Measurements from ENCODE around the gene ORMDL2.
"Not testable (repeated sequence)": the region's sequence is repeated elsewhere in the genome, so short reads cannot be mapped to it uniquely, and the experiment has no call there.

Gene ORMDL2

DNA sequence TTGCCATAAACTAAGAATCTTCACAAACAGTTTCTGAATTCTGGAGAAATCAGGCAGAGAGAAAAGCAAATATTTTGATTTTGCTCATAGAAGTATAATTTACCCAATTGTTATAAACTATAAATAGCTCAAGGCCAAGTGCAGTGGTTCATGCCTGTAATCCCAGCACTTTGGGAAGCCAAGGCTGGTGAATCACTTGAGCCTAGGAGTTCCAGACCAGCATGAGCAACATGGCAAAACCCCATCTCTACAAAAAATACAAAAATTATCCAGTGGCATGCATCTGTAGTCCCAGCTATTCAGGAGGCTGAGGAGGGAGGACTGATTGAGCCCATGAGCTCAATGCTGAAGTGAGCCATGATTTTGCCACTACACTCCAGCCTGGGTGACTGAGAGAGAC is 44.4 kb downstream of the ORMDL2 start:
- Mint-ChIP-seq H3K36me3 (no peaks in the 10 kb centered on the region), H3K27ac (no peak overlapping the region), H3K4me3 (no peak overlapping the region), H3K4me1 (no peaks in the 10 kb centered on the region), H3K9me3 (peaks cover 4% of the 10 kb centered on the region)
- ATAC-seq: no peak
- no peak for DNase-seq (ENCODE audit: low spot score in 2 of 2)

DNA sequence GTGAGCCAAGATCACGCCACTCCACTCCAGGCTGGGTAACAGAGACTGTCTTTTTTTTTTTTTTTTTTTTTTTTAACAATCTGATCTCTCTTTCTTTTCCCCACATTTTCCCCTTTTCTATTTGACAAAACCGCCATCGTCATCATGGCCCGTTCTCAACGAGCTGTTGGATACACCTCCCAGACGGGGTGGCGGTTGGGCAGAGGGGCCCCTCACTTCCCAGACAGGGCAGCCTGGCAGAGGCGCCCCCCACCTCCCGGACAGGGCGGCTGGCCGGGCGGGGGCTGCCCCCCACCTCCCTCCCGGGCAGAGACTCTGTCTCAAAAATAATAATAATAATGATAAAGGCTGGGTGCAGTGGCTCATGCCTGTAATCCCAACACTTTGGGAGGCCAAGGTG is 45.1 kb downstream of the ORMDL2 start:
- H3K4me1 Mint-ChIP-seq; H3K36me3 Mint-ChIP-seq; H3K4me3 Mint-ChIP-seq; ATAC-seq; DNase-seq (ENCODE audit: low spot score in 2 of 2); H3K27ac Mint-ChIP-seq; H3K9me3 Mint-ChIP-seq: not testable (repeated sequence)

DNA sequence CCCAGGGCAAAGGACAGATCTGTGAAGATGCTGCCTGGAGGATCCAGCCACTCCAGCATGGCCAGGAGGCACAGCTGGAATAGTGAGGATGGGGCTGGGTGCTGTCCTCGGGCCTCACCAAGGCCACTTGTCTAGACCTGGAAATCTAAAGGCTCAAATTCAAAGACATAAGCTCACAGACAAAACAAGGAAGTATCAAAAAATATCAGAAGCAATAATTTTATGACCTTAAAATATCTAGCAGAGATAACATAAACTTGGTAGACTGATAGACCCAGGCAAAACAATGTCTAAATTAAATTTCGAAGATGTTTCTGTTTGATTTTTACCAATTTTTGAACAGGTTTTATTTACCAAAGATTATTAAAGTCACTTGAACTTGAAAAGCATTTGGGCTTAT is 47.5 kb downstream of the ORMDL2 start:
- no peak overlapping the region for H3K27ac Mint-ChIP-seq
- peaks cover 4% of the 10 kb centered on the region for H3K9me3 Mint-ChIP-seq
- no peaks in the 10 kb centered on the region for H3K4me1 Mint-ChIP-seq
- H3K4me3 Mint-ChIP-seq: no peak overlapping the region
- DNase-seq (ENCODE audit: low spot score in 2 of 2) (no peak), ATAC-seq (no peak)
- no peaks in the 10 kb centered on the region for H3K36me3 Mint-ChIP-seq

DNA sequence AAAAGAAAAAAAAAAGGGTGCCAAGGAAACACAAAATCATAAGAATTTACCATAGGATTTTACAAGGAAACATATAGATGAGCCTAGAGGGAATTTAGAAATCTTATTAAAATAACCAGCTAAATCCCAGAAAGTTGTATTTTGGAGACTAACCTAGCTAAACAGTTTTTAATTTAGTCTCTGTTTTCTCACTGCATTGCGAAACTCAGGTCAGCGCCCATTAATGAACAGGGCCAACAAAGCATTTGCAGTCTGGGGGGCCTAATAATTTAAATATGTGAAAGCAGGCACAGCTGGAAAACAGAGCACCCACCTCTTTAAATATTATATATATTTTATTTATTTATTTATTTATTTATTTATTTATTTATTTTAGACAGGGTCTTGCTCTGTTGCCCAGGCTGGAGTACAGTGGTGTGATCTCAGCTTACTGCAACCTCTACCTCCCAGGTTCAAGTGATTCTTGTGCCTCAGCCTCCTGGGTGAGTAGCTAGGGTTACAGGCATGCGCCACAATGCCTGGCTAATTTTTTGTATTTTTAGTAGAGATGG is 48.7 kb downstream of the ORMDL2 start:
- not testable (repeated sequence) for ATAC-seq; DNase-seq (ENCODE audit: low spot score in 2 of 2); H3K27ac Mint-ChIP-seq; H3K4me3 Mint-ChIP-seq; H3K9me3 Mint-ChIP-seq; H3K4me1 Mint-ChIP-seq; H3K36me3 Mint-ChIP-seq
